DMS 273 (cell line): ENCODE data around the gene TNIP3.
"Not testable (repeated sequence)": the region's sequence is repeated elsewhere in the genome, so short reads cannot be mapped to it uniquely, and the experiment has no call there.

Source experiments
- DNase-seq: peaks from one replicate; lab custom pipeline; 2025; ENCODE audit not compliant: unreplicated experiment; lab: John Stamatoyannopoulos, UW

Gene TNIP3

DNA sequence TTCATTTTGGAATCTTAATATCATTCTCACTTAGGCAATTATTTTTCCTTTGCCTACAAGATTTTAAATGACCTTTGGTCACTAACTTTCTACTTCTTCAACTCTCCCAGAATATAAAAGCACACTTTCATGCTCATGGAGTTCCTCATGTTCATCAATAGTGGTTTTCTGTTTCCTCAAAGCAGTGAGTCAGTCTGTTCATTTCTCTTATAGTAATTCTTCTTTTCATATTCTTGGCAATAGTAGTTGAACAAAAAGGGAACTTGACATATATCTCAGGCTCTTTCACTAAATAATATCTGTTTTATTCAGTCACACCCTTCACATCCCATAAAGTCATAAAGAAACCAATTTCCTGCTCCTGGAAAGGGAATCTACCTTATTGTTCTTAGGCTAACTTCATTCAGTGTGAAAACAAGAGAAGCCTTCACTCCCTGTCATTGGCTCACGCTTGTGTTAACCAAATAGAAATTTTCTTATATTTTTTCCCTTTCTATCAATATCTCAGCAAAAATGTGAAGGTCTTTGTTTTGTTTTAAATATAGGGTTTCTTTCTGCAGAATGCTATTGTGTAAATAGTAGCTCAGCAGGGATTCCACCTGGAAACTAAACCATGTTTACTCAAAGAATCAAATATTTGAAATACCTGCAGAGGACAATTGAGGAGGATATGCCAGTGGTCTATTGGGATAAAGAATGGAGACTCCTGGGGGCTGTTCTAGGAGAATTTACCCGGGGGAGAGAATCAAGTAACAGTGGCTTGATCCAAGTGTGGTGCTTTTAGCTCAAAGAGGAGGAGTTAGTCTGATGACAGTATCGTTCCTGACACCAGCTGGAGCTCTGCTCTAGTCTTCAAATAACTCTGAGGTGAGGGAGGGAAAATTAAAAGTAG, 13.4 kb upstream of the TNIP3 start:
- no peak for DNase-seq

DNA sequence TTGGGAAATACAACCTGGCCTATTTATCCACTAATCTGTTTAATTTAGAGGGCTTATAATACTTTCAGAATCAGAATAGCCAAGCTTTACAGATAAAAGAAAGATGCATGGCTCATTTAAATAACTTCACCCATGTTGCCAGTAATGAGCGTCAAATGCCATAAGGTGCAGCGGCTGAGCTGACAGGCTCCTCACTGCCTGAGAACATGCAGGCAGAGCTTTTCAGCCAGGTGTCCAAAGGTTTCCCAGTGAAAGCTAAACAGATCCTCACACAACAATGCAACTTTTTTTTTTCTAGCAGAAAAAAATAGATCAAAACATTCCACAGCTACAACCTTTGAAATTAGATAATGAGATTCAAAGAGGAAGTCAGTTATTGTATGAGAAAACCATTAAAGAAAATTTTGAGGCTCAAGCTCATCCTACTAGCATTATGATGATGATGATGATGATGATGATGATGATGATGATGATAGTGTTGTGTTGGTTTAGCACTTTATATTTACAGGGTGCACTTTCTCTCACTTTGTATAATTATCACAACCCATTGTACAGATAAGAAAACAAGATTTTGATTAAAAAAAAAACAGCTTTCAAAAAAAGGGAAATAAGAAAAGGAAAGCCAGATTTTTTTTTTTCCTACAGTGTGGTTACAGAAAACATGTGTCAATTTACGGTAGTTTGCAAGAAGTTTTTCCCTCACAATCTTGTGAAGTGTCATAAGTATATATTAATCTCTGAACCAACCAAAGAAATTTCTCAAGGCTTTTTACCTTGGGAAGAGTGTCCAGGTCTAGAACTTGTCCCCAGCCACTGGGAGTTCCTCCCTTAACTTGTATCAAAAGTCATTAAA, 12.2 kb upstream of the TNIP3 start:
- no peak for DNase-seq

DNA sequence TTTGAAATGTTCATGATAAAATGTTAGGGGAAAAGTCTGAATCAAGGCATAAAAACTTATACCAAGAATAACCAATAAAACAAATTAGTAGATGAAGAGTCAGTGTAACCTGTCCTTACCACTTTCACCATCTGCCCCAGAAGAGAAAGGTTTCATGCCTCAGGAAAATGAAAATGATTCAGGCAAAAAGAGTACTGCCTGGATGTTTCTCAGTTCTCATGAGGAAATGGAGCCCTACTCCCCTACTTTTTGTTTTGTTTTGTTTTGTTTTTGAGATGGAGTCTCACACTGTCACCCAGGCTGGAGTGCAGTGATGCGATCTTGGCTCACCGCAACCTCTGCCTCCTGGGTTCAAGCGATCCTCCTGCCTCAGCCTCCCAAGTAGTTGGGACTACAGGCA, 7.4 kb upstream of the TNIP3 start:
- not testable (repeated sequence) for DNase-seq

- DNase-seq, result no peak
Measured at GRCh38 chr4:121168446-121169281, 4.5 kb upstream of the TNIP3 start.

DNA sequence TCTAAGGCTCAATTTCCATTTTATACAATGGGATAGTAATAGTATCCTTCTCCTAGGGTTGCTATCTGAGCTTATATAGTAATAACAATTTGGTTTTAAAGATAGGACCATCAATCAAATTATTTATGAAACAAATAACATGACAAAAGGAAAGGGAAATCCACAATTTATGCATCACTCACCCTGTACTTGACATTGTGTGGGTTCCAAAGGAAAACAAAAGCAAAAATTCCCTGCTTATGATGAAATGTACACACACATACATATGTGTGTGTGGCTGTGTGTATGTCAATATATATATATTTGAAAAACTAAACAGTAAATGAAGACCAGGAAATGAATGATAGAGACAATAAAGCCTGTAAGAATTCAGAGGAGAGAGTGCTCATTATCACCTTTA, 2.9 kb upstream of the TNIP3 start:
- no peak for DNase-seq

DNA sequence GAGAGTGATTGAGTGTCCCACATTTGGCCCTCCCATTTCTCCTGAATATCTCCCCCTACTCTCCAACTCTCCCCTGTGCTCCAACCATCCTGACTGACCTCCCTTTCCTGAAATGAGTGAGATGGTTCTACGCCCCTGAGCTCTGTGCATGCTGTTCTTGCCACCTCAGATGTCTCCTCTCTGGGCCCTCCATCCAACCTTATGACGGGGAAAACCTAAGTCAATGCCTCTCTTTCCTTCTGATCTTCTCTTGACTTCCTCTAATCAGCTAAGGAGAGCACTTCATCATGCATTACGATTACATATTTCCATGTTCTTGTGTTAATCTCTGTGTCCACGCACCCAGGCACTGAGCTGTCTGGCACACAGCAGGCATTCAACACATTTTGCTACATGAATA, 1.1 kb upstream of the TNIP3 start:
- no peak for DNase-seq

DNA sequence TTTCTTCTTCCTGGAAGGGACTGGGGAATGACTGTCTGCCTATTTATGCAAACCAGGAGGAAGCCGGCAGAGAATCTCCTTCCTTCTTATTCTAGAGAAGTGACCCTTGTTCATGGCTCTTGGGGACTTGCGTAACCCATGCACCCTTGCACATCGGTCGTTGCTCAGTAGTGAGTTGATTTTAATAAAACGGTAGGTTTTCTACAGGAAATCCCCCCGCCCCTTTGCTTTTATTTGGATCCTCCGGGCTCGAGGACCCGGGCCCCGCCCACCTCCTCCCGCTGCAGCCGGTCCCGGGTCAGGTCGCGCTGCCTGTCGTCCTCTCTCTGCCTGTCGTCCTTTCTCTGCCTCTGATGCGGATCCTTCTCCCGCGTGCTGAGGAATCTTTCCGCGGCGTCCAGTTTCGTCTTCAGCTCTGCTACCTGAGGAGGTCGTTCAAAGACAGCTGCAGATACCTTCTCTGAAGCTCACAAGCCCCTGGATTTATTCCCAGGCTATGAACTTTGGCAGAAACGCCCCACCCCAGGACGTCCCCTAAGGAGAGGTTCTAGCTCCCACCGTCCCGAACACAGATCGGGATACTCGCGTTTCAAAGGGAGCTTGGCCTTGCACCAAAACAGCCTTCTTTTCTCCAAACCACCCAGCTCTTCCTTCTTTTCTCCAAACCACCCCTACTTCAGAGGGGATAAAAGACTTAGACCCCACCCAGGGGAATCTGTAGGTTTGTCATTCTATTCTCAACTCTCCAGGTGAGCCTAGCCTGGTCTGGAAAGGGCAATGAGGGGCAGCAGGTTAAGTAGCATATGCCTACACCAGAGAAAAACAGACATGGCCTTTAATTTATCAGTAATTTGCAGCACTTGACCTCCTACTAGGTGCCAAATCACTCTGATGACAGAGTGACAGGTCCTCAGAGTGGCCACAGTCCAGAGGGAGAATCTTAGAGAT, 7.0 kb downstream of the TNIP3 start:
- DNase-seq, result peak; percentile 10

DNA sequence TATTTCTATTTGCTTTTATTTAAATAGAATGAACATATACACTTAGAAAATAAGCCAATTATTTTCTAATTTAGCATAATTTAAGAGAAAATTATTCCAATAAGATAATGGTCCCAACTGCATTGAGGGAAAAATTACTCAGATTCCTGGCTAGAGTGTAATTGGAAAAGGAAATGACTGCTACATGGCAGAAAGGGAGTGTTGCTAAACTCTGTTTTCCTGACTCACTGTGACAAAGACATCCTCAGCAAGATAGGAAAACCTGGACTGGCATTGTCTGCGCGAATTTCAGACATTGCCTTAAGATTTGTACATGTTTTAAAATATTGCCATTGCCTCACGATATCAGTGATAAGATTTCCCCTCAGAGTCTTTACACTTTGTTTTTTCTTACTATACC, 8.2 kb downstream of the TNIP3 start:
- DNase-seq, result no peak

GRCh38 chr4:121154103-121154515, 10.0 kb downstream of the TNIP3 start:
- DNase-seq, result no peak

GRCh38 chr4:121151942-121152341, 12.2 kb downstream of the TNIP3 start:
- no peak for DNase-seq

GRCh38 chr4:121150486-121150885, 13.6 kb downstream of the TNIP3 start:
- DNase-seq, result no peak

GRCh38 chr4:121150003-121150402, 14.1 kb downstream of the TNIP3 start:
- no peak for DNase-seq

DNA sequence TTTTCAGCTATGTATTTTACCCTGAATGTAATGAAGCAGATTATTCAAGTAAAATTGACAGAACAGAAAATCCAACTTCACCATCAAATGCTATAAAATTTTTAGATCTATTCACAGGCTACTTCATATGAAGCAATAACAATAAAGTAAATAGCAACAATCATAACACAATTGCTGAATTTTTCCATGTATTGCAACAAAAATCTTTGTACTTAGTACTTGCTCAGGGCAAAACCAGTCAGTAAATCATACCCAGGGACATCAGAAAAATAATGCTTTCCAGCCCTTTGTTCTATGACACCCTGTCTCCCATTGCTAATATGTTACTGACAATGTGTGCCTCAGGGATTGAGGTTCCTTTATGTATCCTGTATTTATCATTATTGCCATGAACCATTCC, 15.5 kb downstream of the TNIP3 start:
- DNase-seq, result no peak

- DNase-seq, result no peak
Measured at GRCh38 chr4:121148000-121148399, 16.1 kb downstream of the TNIP3 start.

- no peak for DNase-seq
Measured at GRCh38 chr4:121146530-121146929, 17.6 kb downstream of the TNIP3 start.

DNA sequence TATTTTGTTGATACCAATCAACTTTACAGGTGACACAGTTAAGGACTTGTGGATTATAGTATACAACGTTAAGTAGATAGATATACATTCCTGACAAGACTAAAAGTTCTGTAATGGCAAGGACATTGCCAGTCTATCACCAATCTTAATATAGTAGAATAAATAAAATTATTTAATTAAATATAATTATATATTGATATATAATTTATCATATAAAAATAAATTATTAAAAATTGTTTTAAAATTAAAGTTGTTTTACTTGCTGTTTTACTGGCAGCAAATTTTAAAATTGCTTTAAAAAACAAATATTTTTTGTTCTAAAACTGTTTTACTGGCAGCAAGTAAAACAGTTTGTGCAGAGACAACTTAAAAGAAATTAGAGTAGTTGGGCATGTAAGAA, 18.7 kb downstream of the TNIP3 start:
- DNase-seq, result no peak

- no peak for DNase-seq
Measured at GRCh38 chr4:121144021-121144420, 20.1 kb downstream of the TNIP3 start.

- no peak for DNase-seq
Measured at GRCh38 chr4:121143131-121143530, 21.0 kb downstream of the TNIP3 start.

DNA sequence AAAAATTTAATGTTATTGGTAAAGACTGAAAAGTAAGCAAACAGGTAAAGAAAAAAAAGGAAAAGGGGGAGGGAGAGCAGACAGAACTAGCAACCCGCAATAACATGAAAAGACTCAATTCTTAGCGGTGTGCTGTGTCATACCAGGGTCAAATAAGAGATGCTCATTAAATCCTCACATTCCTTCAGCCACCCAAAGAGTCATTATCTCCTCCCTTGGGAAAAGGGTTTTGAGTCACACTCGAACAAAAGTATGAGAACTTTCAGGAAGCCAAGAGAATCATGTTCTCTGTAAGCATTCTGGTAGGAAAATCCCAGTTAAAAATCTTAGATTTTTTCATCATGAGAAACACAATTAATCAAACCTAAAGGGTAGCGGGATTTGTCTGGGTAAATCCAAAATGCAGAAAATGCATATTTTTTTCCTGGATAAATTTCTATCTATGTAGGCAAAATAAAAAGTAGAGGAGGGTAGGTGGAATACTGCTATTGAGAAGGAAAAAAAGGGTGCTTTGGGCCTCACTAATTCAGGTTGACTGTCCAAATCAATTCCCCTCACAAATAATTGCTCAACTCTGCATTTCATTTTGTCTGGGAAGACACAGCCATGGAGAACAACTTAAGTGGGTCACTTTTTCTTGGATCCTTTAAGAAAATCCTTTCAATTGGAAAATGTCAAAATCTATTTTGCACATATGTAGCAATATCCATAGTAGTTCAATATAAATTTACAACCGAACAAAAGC, 23.2 kb downstream of the TNIP3 start:
- DNase-seq, result no peak
